Fibroblast of upper back skin (primary cell): ENCODE measurements around the gene EDNRA.
A peak's percentile ranks its signal among the peaks of the same experiment; 100 is the strongest.

Experiments used
- DNase-seq: peaks from one replicate; pipeline ENCODE4 v3.0.0-alpha.2; 2013

EDNRA gene

GRCh38 chr4:147498031-147498660 lies 17.2 kb downstream of the EDNRA start:
- DNase-seq = peak; percentile 81

GRCh38 chr4:147508346-147508745 lies 27.4 kb downstream of the EDNRA start:
- no peak for DNase-seq

- DNase-seq = peak; percentile 31
These were observed 28.5 kb downstream of the EDNRA start for GRCh38 chr4:147509386-147509785.

- DNase-seq = peak; percentile 66
These were observed 30.2 kb downstream of the EDNRA start for GRCh38 chr4:147510962-147511668.

GRCh38 chr4:147513091-147513490 lies 32.2 kb downstream of the EDNRA start:
- DNase-seq = peak; percentile 75

- no peak for DNase-seq
These were observed 33.1 kb downstream of the EDNRA start for GRCh38 chr4:147513952-147514351.

- DNase-seq = no peak
These were observed 34.5 kb downstream of the EDNRA start for GRCh38 chr4:147515220-147515936.

GRCh38 chr4:147516133-147516532 lies 35.2 kb downstream of the EDNRA start:
- no peak for DNase-seq

- peak; percentile 59 for DNase-seq
These were observed 37.2 kb downstream of the EDNRA start for GRCh38 chr4:147518086-147518485.

GRCh38 chr4:147518846-147519767 lies 38.2 kb downstream of the EDNRA start:
- peak; percentile 72 for DNase-seq

- DNase-seq = no peak
These were observed 43.7 kb downstream of the EDNRA start for GRCh38 chr4:147524601-147525000.

GRCh38 chr4:147525494-147526271 lies 44.8 kb downstream of the EDNRA start:
- DNase-seq = no peak

GRCh38 chr4:147526272-147526654 lies 45.4 kb downstream of the EDNRA start:
- no peak for DNase-seq

GRCh38 chr4:147528054-147528453 lies 47.2 kb downstream of the EDNRA start:
- DNase-seq = no peak

- no peak for DNase-seq
These were observed 49.2 kb downstream of the EDNRA start for GRCh38 chr4:147530134-147530533.

GRCh38 chr4:147530723-147531122 lies 49.8 kb downstream of the EDNRA start:
- peak; percentile 32 for DNase-seq

GRCh38 chr4:147532896-147533295 lies 52.0 kb downstream of the EDNRA start:
- DNase-seq = no peak

- peak; percentile 61 for DNase-seq
These were observed 52.4 kb downstream of the EDNRA start for GRCh38 chr4:147533331-147533730.

- no peak for DNase-seq
These were observed 54.2 kb downstream of the EDNRA start for GRCh38 chr4:147535124-147535523.

- no peak for DNase-seq
These were observed 57.8 kb downstream of the EDNRA start for GRCh38 chr4:147538711-147539110.

GRCh38 chr4:147539959-147540358 lies 59.1 kb downstream of the EDNRA start:
- no peak for DNase-seq
